ENCODE data around the gene NCKAP1.

GRCh38 chr2:182952741-182953450 is 85.4 kb downstream of the NCKAP1 start:
- TF ChIP-seq CTCF (IDR thresholded peaks at IDR 0.05; ENCODE audit: low read depth, low read length) = no peak
- no peak for TF ChIP-seq MAX (IDR thresholded peaks at IDR 0.05; ENCODE audit: low read depth, low read length)
- no peak for TF ChIP-seq POLR2A (IDR thresholded peaks at IDR 0.05; ENCODE audit: extremely low read depth, insufficient read length)
- TF ChIP-seq MYC (IDR thresholded peaks at IDR 0.05; ENCODE audit: low read depth, low read length) = no peak
